HuH-7 (cell line): Measurements from ENCODE around the gene HEBP2.
A peak's percentile ranks its signal among the peaks of the same experiment; 100 is the strongest.
"Not testable (repeated sequence)": the region's sequence is repeated elsewhere in the genome, so short reads cannot be mapped to it uniquely, and the experiment has no call there.

Experiments
- DNase-seq: peaks from one replicate; pipeline ENCODE4 v3.0.0; 2011; ENCODE audit warnings: low spot score

Gene HEBP2

GRCh38 chr6:138403801-138404665 lies at the start of gene HEBP2:
Gene HEBP2, plus strand, starts transcription at chr6:138404223. Its CDS starts 273 bp downstream, at chr6:138404496.
- peak; percentile 96 for DNase-seq

DNA sequence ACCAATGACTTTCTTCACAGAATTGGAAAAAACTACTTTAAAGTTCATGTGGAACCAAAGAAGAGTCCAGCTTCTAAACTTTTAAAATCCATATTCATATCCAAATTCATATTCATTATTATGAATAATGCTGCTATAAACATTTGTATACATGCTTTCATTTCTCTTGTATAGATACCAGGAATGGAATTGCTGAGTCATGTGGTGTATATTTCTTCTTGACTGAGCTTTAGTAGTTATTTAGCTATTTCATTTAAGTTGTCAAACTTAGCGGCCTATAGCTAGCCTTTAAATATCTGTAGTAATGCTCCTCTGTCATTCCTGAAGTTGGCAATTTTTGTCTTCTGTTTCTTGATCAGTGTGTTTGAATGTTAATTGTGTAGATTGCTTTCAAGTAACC lies 46.1 kb upstream of the HEBP2 start:
- no peak for DNase-seq

- not testable (repeated sequence) for DNase-seq
Observed at GRCh38 chr6:138368684-138369083, 35.3 kb upstream of the HEBP2 start.

GRCh38 chr6:138370631-138371451 lies 33.2 kb upstream of the HEBP2 start:
- no peak for DNase-seq

DNA sequence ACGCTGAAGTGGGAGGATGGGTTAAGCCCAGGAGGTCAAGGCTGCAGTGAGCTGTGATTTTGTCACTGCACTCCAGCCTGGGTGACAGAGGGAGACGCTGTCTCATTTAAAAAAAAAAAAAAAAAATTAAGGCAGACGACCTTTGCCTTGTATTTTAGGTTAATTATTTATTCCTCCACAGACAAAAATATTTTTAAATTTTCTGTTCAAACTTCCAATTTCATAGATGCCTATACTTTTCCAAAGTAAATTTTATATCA lies 32.6 kb upstream of the HEBP2 start:
- DNase-seq, result no peak

DNA sequence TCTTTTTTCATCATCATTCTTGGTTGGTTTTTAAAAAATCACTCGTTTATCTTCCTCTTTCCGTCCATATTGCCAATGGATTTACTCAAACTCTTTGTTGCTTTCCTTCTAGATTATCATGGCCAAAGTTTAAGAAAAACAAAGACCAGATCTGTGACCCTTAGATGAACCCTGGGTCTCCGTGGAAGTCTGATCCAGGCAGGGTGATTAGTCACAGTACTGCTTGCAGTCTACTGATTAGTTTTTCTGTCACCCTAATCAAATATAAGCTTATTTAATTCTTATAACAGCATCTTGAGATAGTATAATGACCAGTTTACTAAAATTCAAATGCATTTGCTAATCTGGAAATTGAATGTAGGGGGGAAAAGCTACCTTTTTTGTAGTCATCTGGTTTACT lies 32.3 kb upstream of the HEBP2 start:
- peak; percentile 40 for DNase-seq

DNA sequence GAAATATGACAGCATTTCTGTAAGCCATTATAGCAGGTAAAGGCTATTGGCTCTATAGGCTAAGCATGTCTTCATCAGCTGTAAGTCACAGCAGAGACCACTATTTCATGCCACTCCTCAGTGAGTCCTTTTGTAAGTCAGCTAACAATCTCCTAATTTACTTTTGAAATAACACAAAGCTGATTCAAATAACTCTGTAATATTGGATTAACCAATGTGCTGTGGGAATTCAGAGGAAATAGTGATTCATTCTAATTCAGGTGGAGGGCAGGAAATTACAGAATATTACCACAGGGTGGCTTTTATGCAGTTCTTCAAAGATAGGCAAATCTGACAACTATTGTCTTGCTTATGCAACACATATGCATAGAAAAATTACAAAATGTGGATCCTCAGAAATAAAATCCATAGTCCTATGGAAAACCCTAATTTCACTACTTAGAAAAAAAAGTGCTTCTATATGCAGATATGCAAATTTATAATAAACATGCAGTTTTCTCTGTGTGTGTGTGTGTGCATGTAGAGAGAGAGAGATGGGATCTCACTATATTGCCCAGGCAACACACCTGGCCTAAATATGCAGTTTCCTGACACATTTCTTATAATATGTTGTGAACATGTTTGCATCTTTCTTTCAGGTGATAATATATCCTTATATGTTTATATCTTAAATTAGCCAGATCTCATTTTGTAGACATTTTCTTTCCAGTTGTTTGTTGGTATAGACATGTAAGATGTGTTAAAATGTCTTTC lies 31.1 kb upstream of the HEBP2 start:
- no peak for DNase-seq

DNA sequence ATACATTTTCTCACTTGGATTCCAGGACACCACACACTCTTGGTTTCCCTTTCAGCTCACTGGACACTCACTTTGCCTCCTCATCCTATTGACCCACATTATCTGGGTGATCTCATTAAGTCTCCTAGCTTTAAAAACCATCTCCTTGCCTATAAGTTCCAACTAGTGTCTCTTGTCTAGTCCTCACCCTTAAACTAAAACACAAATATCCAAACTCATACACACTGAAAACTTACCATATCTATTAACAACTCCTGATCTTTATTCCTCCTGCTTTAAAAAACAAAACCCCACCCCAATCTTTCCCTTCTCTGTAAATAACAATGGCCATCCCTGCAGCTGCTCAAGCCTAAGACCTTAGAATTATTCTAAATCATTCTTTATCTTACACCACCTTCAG lies 29.8 kb upstream of the HEBP2 start:
- DNase-seq, result no peak

DNA sequence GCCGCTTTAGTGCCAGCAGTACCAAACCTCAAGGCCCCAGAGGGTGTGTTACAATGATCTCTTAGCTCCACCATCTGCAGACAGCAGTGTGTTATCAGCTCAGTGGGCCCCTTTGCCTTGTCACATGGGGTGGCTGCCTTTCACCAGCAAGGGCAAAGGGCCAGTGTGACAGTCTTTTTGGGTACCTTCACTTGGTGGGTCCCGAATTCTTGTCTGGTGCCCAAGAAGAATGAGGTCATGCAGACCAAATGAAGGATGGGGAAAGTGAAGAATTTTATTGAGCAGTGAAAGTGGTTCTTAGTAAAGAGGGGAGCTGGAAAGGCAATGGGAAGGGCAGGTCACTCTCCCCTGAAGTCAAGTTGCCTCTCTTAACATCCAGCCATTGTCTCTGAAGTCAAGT lies 29.2 kb upstream of the HEBP2 start:
- no peak for DNase-seq

- DNase-seq, result no peak
Observed at GRCh38 chr6:138377042-138377441, 27.0 kb upstream of the HEBP2 start.

- no peak for DNase-seq
Observed at GRCh38 chr6:138377844-138378243, 26.2 kb upstream of the HEBP2 start, which contains the start of gene SMIM28. Gene SMIM28, plus strand, starts transcription at chr6:138377905. Its CDS starts 168 bp downstream, at chr6:138378073.

DNA sequence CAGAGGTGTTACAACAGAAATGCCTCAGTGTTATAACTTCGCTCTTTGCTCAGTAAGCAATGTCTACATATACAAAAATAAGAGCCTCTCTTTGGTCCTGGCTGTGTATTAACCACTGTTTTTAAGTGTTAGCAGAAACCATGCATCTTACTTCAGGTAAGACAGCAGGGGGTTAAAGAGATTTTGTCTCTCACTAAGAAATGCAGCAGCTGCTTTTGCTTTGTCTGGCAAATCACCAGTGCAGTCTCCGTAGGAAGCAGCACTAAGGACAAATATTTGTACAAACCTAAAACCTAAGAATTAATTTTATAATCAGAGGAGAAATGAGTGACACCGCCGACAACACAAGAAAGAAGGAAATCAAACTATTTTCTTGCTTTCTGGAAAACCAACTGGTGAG lies 25.6 kb upstream of the HEBP2 start:
- no peak for DNase-seq

DNA sequence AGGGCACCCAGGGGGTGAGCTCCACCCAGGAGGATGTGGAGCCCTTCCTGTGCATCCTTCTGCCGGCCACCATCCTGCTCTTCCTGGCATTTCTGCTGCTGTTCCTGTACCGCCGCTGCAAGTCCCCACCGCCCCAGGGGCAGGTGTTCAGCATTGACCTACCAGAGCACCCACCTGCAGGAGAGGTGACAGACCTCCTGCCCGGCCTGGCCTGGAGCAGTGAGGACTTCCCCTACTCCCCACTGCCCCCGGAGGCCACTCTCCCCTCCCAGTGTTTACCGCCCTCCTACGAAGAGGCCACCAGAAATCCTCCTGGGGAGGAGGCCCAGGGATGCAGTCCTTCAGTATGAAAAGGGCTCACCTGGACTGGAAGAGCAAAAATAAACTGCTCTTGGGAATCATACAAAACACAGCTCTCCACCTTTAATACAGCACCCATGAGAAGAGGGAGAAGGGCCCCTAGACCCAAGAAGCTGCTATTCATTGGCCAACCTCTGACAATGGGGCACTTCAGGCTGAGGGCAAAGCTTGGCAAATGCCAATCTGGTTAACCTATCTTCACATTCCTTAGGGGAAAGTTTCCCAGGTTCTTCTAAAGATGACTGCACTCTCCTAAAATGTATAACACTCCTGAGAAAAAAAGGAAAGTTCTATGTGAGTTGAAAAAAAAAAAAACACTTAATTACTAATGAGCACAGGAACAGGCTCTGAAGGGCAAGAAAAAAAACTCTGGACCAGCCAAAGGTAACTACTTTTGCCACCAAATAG lies 21.3 kb upstream of the HEBP2 start:
- peak; percentile 34 for DNase-seq

DNA sequence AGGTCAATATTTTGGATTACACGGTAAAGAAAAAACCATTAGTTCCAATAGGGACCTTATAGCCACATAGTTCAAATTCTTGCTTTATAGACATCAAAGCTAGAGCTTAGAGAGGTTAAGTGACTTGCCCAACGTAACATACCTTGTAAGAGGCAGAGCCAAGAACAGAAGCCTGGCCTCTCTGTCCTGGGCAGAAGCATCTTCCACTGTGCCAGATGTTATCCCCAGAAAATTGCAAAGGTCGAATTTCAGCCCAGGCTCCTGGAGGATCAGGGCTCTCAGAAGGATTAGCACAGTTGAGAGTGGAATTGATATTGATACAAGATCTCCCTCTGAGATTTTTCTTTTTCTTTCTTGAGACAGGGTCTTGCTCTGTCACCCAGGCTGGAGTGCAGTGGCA lies 20.2 kb upstream of the HEBP2 start:
- no peak for DNase-seq

DNA sequence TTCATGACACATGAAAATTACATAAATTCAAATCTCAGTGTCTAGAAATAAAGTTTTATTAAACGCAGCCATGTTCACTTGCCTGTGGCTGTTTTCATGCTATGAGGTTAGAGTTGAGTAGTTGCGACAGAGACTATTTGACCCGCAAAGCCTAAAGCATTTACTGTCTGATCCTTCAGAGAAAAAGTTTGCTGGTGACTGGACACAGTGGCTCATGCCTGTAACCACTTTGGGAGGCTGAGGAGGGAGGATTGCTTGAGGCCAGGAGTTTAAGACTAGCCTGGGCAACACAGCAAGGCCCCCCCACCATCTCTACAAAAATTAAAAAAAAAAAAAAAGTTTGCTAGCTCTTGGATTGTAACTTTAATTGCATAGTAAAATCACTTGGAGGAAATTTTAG lies 17.1 kb upstream of the HEBP2 start:
- DNase-seq, result no peak

DNA sequence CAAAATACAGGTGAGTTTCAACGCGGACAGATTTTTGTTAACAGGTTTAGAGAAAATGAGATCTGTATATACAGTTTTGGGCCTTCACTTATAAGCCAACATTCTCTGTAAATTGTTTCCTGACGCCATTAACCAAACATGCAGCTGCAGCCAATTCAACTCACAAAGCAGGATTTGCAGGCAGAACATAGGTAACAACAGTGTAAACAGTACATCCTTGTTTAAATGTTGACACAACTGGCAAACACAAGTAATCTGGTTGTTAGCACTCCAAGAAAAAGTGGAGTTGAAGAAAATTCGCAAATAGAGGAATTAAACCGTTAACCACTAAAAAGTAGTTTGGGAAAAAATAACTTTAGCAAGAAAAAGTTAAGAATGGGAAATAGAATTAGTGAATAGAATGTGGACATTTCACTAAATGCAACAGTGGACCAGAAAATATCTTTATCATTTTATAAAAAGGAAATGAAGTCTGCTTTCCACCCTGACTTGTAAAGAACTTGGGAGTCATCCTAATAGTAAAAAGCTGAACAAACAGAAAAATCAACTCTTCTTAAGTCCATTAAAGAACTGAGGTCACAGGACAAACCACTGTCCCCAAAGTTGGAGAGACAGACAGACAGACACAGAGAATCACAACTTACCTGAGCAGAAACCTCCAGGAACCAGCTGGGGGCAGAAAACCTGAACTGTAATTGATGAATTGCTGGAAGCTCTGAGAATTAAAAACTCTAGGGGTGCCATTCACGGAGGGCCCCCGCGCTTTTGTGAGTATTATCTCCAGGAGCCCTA lies 16.2 kb upstream of the HEBP2 start:
- peak; percentile 45 for DNase-seq

DNA sequence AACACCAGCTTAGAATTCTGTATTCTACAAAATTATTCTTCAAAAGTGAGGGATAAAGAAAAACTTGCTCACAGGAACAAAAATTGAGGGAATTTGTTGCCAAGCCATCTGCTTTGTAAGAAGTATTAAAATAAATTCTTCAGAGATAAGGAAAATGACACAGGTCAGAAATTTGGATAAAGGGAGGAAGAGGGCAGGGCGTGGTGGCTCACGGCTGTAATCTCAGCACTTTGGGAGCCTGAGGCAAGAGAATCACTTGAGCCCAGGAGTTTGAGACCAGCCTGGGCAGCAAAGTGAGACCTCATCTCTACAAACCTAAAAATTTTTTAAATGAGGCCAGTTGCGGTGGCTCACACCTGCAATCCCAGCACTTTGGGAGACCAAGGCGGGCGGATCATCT lies 14.5 kb upstream of the HEBP2 start:
- no peak for DNase-seq

DNA sequence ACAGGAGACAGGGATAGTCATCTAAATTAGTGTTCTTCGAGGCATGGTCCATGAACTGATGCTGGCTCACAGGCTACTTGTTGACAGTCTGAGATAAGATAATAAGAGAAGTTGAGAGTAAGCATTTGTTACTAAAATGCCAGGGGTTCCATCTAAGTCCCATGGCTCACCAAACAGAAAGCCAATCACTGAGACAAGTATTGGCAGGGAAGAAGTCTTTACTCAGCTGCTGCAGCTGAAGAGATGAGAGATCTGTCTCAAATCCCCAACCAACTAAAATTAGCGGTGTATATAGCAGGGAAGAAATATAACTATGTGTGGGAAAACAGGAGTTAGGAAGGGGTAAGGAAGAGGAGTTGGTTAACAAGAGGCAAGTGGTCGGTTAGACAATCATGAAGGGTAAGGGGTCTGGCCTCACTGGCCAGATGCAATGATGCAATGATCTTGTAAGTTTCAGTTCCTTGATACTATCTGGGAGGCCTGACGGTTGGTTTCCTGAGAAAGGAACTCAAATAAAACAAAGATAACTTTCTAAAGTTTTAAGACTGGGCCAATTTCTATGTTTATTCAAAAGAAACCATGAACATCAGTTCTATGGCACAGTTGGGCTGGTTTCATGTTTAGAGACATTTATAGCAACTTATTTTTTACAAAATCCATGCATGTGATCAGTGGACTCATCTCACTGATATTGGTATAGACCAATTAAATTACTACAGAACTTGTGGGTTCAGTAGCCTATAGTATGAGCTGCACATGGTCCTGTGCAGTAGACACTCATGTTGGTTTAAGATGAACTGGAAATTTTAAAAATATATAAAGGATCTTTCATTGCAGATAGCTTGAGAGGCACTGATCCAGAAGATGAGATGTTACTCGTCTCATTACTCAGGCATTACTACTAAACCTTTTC lies 9.9 kb upstream of the HEBP2 start:
- no peak for DNase-seq

DNA sequence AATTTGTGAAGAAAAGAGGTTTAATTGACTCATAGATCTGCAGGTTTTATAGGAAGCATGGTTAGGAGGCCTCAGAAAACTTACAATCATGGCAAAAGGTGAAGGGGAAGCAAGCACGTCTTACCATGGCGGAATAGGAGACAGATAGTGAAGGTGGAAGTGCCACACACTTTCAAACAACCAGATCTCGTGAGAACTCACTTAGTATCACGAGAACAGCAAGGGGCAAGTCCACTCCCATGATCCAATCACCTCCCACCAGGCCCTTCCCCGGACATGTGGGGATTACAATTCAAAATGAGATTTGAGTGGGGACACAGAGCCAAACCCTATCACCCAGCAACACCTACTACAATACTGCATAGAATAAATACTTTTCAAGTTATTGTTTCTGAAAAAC lies 7.3 kb upstream of the HEBP2 start:
- no peak for DNase-seq
